NOMO-1 (cell line): ENCODE results near the gene CENPE.
"Not testable (repeated sequence)": the region's sequence is repeated elsewhere in the genome, so short reads cannot be mapped to it uniquely, and the experiment has no call there.

Source experiments
- DNase-seq, 2 experiments: peaks; one replicate each; lab custom pipeline; 2025; ENCODE audit not compliant: unreplicated experiment in 2 of 2; lab: John Stamatoyannopoulos, UW

Gene CENPE

DNA sequence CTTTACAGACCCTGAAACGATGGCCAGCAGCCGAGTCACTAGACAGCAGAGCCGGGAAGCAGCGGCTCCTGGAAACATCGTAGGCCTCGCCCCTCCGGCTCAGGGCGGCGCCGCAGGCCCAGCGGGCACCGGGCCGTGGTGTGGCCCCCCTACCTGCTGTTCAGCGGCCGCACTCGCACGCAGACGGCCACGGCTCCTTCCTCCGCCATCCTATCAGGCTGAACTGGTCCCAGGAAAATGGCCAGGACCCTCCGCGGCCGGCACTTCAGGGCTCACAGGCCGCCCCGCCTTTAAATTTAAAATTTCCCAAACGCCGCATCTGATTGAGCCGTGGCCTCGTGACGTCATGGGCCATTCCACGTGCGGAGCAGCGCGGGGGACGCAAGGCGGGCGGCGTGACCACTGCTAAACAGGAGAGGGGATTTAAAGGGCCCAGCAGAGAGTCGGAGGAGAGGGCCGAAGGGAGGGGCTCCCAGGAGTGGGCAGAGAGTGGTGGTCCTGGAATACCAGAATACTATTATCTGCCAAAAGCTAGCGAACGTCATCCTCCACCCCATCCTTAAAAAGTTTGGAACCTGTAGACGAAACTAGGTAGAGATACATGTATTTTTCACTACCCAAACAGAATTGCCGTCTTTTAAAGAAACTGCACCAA is at the start of gene CENPE:
Gene CENPE (minus strand): TSS at position 233 of the 655 bp plus-strand sequence. CDS start 24 bp downstream, at position 209.
- DNase-seq: peak; percentile 81 to 82

DNA sequence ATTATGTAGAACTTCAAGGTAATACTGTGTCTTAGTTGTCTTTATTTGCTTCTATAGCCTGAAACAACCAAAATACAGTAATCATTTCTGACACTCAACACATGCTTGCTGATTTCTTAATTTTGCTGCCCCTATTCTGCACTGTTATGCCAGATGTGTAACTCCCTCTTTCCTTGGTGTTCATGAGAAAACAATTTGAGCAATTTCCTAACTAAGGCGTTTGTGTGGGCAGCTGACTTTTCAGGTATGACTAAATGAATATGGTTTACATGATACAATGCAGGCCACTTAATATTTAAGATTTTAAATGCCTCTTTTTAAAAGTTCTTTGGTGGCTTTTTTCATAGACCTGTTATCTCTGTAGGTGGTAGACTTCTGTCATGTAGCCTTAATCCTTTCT is 46.1 kb upstream of the CENPE start:
- DNase-seq: no peak

DNA sequence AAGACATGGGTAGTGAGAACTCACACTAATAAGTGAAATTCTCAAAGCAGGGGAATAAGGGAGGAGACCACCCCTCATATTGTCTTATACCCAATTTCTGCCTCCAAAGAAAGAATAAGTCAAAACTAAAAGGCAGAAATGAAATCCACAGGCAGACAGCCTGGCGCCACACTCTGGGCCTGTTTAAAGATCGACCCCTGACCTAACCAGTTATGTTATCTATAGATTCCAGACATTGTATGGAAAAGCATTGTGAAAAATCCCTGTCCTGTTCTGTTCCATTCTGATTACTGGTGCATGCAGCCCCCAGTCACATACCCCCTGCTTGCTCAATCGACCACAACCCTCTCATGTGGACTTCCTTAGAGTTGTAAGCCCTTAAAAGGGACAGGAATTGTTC is 32.8 kb upstream of the CENPE start:
- DNase-seq: not testable (repeated sequence)

- not testable (repeated sequence) for DNase-seq
These were observed 25.4 kb upstream of the CENPE start for GRCh38 chr4:103223556-103223955.

GRCh38 chr4:103207673-103208072 is 9.5 kb upstream of the CENPE start:
- no peak for DNase-seq

DNA sequence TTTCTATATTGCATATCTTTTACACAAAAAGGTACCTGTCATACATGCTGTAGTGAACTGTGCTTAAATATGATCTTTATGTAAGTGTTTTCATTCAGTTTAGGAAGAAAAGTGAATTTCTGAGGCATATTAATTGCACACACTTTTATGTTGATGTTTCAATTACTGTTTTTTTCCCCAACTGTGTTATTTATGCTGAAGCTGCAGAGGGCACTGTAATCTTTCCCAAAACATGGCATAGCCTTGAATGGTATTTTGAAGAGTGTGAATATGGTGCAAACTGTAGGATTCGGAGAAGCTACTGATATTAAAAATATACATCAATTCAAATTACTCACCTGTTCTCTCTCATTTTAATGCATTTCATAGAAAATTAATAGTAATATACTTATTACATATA is 6.0 kb upstream of the CENPE start:
- DNase-seq: no peak

DNA sequence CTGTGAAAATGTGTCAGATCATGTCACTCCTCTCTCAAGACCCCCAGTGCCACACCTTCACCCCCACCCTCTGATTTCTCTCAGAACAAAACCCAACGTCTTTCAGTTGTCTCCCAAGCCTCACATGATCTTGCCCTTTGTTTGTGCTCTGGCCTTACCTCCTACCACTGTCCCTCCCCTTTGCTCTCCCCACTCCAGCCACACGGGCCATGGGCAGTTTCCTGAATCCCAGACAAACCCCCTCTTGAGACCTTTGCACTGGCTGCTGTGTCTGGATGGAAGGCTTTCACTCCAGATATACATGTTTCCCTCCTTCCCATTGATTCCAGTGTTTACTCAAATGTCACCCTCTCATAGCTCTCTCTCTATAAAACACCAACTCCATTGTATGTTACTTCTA is 3.6 kb upstream of the CENPE start:
- no peak for DNase-seq

GRCh38 chr4:103201253-103201652 is 3.1 kb upstream of the CENPE start:
- DNase-seq: no peak

GRCh38 chr4:103199009-103199408 is 866 bp upstream of the CENPE start:
- no peak for DNase-seq

DNA sequence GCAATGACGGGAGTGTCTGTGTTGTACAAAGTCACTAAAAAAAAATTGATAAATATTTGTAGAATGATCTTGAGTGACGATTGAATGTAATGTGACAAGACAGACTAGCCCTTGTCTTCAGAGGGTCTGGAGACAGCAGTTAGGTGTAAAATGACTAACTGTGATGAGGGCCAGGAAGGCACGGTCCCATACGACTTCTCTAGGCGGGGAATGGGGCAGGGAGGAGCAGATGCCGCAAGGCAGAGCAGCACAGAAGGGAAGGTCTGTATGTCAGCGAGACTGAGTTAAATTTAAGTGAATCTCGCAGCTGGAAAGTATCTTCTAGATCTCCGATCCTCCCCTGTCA is 405 bp downstream of the CENPE start:
- peak in 1 of 2 experiments; percentile 48 for DNase-seq

DNA sequence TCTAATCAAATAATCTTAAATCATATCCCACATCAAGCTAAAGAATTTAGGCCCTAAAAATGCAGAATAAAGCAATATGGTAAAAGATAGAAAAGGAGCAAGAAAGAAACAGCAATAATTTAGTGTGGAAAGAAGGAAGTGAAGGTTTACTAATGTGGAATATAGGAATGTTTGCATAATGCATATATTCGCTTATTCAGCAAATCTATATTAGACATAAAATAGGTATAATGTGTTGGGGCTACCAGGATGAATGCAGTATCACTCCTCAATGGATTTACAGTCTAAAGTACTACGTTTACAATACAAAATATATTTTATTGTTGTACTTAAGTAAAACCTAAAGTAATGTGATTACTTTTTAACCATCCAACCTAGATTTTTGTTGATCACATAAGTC is 4.7 kb downstream of the CENPE start:
- no peak for DNase-seq

DNA sequence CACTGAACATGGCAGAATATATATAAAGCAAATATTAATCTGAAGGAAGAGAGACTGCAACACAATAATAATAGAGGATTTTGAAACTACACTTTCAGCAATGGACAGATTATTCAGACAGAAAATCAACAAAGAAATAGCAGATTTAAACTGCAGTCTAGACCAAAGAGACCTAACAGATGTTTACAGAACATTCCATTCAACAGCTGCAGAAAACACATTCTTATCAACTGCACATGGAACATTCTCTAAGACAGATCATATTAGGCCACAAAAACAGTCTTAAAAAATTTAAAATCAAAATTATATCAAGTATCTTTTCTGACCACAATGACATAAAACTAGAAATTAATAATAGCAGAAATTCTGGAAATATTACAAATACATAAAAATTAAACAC is 27.1 kb downstream of the CENPE start:
- DNase-seq: no peak

- DNase-seq: not testable (repeated sequence)
These were observed 28.4 kb downstream of the CENPE start for GRCh38 chr4:103169750-103170149.

- DNase-seq: no peak
These were observed 29.1 kb downstream of the CENPE start for GRCh38 chr4:103168993-103169392.

DNA sequence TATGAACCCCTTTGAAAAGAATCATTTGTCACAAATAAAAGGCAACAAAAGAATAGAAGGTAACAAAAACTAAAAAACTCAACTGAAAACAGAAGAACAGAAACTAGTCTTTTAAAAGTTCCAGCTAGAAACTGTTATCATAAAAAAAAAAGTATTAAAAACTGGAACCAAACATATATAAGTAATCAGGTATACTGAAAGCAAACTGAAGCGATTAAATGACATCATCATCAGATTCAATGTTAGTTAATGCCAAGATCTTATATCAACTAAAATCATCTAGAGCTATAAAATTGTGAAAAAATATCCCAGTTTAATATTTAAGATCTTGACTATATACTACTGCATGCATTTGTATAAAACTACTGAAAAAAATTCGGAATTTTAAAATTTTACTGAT is 36.0 kb downstream of the CENPE start:
- no peak for DNase-seq

- DNase-seq: no peak
These were observed 39.4 kb downstream of the CENPE start for GRCh38 chr4:103158760-103159159.

DNA sequence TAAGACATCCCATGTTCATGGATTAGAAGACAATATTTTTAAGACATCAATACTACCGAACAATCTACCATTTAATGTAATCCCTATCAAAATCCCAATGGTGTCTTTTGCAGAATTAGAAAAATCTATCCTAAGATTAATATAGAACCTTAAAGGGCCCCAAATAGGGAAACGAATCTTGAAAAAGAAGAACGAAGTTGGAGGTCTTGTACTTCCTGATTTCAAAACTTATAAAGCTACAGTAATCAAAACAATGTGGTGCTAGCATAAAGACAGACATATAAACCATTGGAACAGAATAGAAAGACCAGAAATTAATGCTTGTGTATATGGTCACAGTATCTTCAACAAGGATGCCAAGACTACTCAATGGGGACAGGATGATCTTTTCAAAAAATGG is 42.0 kb downstream of the CENPE start:
- DNase-seq: peak; percentile 41 to 86

- DNase-seq: no peak
These were observed 45.8 kb downstream of the CENPE start for GRCh38 chr4:103152381-103152780.

DNA sequence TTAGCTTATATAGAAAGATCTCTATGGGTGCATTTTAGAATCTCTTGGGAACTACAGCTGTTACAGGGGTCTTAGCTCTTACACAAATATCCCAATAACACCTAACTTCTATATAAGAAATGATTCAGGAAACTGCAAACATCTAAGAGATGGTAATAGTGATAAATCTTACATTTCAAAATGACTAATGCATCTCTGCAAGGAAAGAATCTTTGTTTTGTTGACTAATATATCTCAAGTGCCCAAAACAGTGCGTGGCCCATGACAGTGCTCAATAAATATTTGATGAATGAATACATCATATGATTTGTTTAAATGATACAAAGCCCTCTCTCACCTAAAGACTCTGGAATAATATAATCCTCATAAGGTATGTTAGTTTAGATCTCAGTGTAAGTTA is 47.5 kb downstream of the CENPE start:
- DNase-seq: no peak

- DNase-seq: peak; percentile 8 to 67
These were observed 53.2 kb downstream of the CENPE start for GRCh38 chr4:103144926-103145325.

GRCh38 chr4:103137446-103137827 is 60.7 kb downstream of the CENPE start:
- DNase-seq: no peak

GRCh38 chr4:103136671-103137445 is 61.3 kb downstream of the CENPE start:
- no peak for DNase-seq
